DLD1 (cell line): ENCODE measurements around the gene PRR33.

Source experiments
- in situ Hi-C: cut with HindIII; loops from 2 replicates; pipeline ENCODE4 v1.10.0; 2017; ENCODE audit warnings: low sequenced_read_pairs

Gene PRR33

DNA sequence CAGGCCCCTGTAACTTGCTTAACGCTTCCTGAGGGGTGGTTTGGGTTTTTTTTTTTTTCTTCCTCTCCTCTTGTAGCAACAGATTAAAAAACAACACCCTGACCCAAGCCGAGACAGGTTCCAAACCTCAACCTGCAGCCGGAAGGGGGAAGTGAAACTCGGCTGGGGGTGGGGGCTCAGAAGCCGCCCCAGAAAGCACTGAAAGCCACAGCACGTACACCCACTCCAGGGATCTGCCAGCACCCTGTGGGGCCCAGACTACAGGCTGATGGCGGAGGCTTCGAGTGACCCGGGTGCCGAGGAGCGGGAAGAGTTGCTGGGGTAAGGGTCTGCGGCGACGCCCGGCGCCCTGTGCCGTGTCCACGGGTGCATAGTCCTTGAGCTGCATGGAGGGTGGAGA lies 38.8 kb downstream of the PRR33 start, which contains the start of gene LSP1:
LSP1 (plus strand) TSS at position 208 of the 400 bp plus-strand sequence; CDS start at position 269, 61 bp downstream.
- in situ Hi-C loops = no loop called here

DNA sequence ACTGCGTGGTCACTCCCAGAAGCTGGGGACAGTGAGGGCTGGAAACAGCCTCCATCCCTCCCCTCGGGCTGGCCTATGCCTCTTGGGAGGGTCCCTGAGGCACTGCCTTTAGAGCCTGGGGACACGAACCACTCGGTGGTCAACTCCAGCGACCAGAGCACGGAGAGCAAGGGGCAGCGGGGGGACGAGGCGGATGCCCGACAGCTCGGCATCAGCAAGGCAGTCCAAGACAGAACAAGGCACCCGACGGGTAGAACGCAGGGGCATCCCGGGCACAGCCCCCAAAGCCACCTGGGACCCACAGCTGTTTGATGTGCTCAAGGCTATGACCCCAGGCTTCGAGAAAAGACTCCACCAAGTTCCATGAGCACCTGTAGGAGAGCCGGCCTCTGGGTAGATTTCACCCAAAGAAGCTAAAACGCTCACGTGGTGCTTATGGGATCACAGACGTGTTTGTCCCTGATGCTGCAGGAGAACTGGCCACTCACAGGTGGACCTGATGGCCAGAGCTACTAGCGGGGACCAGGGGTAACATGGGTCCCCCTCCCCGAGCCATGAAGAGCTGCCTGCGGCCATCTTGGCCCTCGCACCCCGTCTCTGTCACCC lies 39.3 kb downstream of the PRR33 start:
- in situ Hi-C loops = no loop called here

- in situ Hi-C loops = no loop called here
Measured at GRCh38 chr11:1851468-1852180, 40.1 kb downstream of the PRR33 start.

DNA sequence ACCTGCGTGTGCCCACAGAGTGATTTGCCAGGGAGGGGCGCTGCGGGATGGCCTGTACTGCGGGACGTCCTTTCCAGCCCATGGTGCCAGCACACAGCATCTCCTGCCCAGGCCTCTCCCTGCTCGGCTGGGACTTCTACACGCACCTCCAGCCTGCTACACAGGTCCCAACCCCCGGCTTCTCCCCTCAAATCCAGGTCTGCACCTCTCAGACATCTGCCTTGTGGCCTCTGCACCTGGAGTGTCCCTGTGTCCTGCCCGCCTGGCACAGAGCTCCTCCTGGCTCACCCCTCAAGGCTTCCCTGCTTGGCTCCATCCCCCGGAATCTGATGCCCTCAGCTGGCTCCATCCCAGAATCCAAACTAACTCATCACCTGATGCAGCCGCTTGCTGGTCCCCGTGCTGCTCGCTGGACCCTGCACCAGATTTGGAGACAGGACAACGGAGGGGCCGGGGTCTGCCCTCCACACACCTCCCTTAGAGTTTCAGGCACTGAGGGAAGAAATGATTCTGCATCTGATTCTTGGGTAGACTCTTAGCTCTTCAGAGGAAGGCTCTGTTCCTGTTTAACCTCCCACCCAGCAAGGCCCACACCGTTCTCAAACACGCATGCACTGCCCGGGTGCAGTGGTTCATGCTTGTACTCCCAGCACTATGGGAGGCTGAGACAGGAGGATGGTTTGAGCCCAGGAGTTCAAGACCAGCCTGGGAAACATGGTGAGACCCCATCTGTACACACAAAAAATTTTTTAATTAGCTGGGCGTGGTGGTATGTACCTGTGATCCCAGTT lies 42.9 kb downstream of the PRR33 start:
- in situ Hi-C loops = no loop called here

GRCh38 chr11:1847926-1848639 lies 43.6 kb downstream of the PRR33 start:
- in situ Hi-C loops = no loop called here

DNA sequence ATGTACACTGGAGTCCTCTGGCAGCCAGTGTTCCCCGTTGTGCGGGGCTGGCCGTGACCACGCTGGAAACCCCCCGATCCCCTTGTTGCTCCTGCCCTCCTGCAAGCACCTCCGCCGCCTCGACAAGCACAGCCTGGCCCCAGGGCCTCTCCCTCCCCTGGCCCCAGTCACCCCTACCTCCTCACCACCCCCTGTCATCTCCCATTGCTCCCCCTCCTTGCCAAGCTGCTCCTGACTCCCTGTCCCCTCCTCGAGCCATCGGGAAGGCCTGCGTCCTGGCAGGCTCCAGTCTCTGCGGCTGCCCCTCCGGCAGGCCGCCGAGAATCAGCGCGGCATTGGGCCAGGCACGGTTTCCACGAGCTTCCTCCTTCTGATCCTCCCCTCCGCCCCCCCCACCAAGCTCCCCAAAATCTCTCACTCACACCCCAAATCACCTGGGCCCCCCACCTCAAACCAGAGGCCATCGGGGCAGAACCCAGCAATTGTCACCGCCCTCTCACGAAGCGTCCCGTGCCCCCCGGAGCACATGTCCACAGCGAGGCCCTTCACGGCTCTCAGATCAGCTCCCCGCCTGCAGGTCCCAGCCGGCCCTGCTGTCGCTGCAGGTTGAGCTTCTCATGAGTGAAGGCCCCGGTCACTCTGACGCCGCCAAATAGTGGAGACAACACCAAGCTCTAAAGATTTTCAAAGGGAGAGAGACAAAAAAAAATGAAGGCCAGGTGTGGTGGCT lies 44.5 kb downstream of the PRR33 start:
- in situ Hi-C loops = no loop called here

GRCh38 chr11:1846453-1846932 lies 45.2 kb downstream of the PRR33 start:
- in situ Hi-C loops = no loop called here

DNA sequence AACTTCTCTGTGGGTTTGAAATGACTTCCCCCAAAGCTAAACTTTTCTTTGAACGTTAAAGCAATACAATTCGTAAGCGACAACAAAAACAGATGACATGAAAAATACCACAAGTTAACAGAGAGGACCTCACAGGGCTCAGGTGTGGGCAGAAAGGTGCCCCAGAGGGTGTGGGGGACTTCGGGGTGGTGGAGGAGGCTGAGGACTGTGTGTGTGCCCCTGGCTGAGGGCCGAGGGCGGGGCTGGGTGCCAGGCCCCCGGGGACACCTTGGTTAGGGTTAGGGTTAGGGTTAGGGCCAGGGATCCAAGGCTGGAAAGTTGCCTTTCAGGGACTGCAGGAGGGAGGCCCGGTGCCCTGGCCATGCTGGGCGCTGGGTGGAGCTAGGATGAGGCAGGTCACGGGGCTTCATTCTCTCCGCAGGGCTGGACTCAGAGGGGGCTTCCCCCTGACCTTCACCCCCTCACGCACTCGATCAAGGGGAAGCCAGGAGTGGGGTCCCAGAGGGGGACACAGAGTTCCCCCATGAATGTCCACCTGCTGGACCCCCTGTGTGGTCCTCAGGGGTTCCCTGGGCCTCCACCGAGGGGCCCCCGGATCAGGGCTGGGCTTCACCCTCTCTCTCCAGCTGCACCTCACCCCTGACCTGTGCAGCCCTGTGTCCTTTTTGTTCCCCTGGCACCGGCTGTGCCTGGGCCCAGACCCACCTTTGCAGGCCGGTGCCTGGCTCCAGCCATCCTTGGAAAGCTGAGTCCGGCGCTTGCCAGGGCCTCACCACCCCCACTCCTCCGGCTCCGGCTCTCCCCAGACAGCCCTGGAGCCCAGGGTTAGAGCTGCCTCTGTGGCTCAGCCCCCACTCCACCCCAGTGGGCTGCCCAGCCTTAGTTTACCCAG lies 45.9 kb downstream of the PRR33 start:
- in situ Hi-C loops = no loop called here

DNA sequence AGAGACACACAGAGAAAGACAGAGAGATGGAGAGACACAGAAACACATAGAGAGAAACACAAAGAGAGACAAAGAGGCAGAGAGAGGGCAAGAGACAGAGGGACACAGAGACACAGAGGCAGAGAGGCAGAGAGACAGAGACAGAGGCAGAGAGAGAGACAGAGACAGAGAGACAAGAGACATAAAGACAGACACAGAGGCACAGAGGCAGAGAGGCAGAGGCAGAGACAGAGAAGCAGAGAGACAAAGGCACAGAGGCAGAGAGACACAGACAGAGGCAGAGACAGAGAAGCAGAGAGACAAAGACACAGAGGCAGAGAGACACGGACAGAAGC lies 46.6 kb downstream of the PRR33 start:
- in situ Hi-C loops = no loop called here

- in situ Hi-C loops = no loop called here
Measured at GRCh38 chr11:1844221-1845094, 47.2 kb downstream of the PRR33 start.

- in situ Hi-C loops = no loop called here
Measured at GRCh38 chr11:1843796-1844195, 47.9 kb downstream of the PRR33 start.

DNA sequence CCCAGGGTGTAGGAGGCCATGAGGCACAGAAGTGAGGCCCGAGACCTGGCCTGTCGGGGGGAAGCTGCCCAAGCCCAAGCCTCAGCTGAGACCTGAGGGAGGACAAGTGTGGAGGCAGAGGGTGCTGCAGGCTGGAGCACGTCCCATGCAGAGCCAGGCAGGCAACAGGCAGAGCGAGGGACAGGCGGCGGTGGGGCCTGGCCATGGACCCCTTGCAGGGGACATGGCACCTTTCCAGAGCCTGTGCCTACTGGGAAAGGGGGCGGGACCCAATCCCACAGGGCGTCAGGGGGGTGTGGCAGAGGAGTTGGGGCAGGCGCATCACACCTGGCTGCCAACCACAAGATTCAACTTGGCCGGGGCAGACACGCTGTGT lies 48.6 kb downstream of the PRR33 start:
- in situ Hi-C loops = no loop called here

DNA sequence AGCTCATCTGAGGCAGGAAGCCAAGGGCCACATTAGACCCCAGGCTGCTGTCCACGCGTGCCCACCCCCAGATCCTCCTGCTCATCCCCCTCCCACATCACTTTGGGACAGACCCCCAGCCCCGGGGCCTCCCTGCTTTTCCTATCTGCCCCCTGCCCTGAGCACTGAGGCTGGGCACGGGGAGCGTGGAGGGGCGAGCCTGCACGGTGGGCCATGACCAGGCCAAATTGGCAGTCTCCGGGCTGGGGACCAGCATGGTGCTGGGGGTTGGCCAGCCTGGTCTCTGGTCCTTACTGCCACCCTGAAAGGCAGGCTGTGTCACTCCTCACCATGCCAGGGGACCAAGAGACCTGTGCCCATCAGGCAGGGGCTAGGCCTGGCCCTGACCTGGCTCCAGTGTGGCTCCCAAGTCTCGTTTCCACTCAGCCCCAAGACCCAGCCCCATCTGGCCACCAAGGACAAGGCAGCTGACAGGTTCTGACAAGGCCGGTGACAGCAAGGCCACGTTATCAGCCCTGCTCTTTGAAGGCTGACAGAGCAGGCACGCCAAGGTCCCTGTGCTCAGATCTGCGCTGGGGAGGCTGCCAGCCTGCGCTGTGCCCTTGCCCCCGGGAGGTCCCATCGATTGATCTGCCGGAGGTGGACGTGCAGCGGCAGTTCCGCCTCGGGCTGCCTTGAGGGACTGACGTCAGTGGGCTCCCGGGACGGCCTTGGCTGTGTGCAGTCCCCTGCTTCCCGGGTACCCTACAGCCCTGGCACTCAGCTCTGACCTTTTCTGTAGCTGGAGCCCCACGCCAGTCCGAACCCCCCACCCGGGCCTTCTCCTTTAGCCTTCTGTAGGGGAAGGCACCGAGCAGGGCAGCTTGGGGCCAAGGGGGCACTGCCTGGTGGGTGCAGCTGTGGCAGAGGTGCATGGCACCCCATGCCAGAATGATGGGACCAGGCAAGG lies 49.3 kb downstream of the PRR33 start:
- in situ Hi-C loops = no loop called here

DNA sequence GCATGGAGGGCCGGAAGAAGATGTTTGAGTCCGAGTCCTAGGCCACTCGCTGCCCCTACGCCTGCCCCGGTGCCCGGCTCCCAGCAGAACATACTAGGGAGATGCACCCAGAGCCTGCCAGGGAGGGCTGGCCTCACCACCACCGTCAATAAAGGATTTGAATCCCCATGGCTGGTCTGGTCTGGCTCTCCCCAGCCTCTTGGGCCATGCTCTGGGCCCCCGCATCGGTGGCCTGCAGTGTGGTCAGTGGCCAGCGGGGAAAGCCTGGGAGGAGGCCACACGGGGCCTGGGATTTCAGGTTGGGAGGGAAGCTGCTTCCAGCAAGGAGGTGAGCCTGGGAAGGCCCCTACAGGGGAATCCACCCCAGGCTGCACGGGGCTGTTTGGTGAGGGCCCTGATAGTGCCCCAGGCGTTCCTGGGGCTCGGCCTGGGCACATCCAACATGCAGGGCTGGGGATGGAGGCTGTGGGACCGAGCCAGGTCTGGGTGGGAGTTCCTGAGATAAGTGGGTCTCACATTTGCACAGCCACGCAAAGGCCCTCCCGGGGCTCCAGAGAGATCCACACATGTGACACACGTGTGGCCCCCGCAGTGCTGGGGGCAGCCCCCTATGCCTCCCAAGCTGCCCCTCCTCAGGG lies 50.1 kb downstream of the PRR33 start:
- in situ Hi-C loops = no loop called here

DNA sequence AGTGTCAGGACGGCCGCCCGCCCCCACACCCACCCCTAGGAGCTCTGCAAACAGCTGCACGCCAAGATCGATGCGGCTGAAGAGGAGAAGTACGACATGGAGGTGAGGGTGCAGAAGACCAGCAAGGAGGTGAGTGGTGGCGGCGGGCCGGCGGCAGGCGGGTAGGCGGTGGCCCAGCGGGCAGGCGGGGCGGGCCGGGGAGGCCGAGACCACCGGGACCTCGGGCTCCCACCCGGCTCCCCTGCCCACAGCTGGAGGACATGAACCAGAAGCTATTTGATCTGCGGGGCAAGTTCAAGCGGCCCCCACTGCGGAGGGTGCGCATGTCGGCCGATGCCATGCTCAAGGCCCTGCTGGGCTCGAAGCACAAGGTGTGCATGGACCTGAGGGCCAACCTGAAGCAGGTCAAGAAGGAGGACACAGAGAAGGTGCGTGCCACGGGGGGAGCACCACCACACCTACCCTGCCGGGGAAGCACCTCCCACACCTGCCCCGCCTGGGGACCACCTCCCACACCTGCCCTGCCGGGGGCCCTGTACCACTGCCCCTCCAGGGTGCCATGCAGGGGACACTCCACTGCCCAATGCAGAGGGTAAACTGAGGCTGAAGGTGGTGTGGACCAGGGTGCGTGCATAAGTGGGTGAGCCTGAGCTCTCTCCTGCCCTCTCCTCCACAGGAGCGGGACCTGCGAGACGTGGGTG lies 50.8 kb downstream of the PRR33 start:
- in situ Hi-C loops = no loop called here
